ENCODE data around the gene KRI1. TPM values are rescaled to one million over a fixed set of nuclear protein-coding genes. Genes with fewer than 3 reads are reported as not detected.

The KRI1 gene
- total RNA-seq = 5.2 and 14.5 TPM in 2 replicates

DNA sequence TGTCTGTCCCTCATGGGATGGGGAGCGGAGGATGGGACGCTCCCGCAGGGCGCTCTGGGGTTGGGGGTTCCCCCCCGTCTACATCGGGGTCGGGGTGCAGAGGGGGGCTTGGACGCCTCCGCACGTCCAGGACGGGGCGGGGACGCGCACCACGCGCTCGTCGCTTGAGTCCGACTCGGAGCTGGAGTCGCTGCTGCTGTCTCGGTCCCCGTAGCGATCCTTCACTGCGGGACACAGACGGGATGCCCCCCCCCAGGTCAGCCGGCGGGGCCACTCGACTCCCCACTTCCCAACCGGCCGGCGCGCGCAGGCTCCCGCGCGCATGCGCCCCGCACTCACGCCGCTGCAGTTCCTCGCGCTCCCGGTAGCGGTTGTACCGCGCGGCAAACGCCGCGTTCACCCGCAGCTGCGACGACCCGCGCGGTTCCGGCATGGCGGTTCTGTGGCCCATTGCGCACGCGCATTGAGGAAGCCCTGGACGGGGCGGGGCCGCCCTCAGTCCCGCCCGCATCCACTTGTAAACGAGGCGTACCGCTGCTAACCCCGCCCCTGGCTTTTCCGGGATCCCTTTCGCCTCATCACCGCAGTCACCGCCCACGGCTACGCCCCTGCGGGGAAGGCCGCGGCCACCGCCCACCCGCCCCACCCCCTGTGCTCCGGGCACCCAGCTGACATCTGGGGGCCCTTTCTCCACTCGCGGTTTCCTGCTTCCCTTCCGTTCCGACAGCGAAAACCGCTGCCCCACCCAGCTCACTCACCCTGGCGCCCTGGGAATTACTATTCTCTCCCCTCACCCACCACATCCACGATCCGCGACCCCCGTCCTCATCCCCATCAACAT, at the start of gene KRI1:
TSS of gene KRI1 (minus strand) at position 444 of the 841 bp plus-strand sequence. CDS start at position 433, 11 bp downstream.
- peak; percentile 89 for DNase-seq (ENCODE audit: low read depth)

DNA sequence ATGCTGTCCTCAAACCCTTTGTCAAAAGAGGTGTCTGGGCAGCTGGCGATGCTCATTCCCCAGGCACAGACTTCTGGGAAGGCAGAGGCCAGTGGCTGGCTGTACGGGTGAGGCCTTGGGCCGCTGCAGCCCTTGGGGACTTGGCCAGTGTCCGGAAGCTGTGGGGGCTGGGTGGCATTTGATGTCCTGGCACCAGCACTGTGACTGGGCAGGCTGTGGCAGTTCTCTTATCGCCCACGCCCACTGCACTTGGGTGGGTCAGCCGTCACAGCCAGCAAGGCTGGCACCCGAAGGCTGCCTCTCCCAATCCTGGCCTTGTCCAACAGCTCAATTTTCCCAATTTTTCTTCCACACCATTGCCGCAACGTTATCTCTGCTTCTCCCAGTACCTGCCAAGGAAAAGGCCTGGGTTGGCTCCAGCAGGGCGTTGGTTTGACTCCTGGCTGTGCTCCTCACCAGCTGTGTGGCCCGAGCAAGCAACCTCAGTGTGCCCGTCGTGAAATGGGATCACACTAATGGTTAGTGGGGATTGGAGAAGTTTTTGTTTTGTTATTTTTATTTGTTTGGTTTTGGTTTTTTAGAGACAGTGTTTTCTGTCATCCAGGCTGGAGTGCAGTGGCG, 46.8 kb upstream of the KRI1 start:
- no peak for DNase-seq (ENCODE audit: low read depth)

DNA sequence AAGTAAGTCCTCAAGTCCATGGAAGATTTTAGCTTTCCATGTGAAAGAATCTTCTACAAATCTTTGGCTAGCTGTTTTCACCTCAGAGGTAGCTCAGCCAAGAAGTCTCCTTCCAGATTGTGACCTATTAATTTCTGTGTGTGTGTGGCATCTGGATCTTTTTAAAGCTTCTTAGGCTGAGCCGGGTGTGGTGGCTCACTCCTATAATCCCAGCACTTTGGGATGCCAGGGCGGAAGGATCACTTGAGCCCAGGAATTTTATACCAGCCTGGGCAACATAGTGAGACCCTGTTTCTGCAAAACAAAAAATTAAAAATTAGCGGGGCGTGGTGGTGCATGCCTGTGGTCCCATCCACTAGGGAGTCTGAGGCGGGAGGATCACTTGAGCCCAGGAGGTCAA, 46.1 kb upstream of the KRI1 start:
- DNase-seq (ENCODE audit: low read depth) = no peak

DNA sequence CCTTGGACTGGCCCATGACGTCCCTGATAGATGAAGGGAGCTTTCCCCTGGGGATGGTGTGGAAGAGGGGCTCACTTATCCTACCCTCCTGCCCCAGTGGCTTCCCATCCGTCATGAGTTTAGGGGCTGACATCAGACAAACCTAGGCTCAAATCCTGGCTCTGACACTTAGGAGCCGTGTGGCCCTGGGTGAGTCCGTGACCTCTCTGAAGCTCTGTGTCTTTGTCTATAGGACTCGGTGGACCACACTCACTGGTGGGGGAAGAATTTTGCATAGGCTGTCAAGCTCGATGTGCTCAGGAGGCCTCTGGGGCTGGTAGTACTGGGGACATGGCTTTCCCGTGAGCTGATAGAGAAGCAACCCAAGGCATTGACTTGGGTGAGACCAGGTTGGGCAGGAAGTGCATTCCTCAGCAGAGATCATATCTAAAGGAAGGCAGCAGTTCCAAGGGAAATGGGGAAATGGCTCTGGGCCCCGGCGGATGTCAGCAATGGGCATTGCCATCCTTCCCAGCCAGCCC, 38.7 kb upstream of the KRI1 start:
- no peak for DNase-seq (ENCODE audit: low read depth)

DNA sequence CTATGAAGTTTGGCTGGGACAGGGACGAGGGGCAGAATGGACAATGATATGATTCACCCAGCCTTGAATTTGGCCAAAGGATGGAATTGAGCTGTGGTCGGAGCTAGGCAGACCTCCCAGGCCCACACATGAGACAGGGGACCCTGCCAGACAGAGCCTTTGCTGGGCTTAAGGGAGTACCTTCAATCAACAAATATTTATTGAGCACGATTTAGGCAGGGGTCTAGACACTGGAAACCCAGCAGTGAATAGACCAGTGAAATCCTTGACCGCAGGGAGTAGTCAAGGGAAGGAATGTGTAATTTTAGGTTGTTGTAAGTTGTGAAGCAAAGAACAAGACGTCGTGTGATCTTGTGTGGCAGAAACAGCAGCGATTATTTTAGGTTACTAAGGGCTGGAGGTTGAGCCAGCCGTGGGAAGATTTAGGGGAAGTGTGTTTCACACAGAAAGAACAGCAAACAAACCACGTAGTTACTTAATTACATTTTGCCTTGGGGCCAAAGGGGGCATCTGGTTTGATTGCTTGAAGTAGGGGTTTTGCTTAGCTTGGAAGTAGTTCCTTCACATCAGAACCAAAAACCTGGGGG, 38.2 kb upstream of the KRI1 start:
- peak; percentile 48 for DNase-seq (ENCODE audit: low read depth)

DNA sequence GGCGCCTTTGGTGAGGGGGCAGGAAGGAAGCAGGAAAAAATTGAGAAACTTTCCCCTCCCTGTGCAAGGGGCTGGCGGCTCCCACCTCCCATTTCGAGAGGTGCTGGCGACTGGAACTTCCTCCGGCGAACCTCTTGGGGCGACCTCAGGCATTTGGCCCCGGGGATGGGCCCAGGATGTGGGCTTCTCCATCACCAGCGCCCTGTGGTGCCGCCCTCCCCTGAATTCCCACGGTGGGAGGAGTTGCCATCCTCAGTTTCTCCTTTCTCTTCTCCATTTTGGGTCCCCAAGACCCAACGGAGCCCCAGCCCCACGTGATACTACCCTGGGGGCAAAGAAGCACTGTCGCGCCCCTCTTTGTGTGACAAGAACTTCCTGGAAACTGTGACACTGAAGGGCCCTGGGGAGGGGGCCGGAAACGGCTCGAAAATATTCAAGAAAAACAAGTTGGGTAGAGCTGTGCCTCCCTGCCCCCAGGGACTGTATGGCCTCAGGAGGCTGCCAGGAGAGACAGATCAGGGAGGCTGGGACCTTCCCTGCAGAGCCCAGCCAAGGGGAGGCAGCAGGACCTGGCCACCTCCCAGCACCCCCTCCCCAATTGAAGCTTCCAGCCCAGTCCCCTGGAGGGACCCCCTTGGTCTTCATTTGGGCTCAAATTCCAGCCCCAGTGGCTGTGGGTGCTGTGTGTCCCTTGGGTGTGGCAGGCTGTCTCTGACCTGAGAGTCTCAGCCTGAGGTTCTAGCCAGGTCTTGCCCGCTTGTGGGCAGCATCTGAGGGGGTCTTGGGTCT, 37.5 kb upstream of the KRI1 start:
- no peak for DNase-seq (ENCODE audit: low read depth)

DNA sequence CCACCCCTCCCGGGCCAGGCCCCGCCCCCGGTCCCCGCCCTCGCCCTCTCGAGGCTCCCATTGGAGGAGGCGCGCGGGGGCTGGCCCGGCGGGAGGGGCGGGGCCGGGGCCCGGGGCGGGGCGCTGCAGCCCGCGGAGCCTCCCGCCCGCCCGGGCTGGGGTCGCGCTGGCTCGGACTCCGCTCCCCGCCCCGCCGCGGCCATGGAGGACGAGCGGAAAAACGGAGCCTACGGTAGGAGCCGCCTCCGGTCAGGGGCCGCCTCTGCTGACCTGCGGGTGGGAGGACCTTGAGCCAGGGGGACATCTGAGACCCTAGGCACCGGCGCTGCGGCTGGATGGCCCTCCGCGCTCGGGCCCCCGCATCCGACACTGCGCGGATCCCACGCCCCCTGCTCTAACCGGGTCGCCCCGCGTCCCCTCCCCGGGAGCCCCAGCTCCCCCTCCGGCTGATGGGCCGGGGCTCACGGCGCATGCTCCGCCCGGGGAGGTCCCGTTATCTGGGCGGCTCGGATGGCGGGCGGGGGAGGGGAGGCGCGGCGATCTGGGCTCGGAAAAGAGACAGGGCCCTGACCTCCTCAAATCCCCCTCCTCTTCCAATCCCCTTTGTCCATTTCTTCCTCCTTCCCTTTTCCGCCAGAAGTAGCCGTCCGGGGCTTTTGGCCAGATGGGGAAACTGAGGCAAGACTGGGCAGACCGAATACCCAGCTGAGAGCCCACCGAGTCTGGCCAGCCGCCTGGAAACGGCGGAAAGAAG, 36.7 kb upstream of the KRI1 start:
- no peak for DNase-seq (ENCODE audit: low read depth)

DNA sequence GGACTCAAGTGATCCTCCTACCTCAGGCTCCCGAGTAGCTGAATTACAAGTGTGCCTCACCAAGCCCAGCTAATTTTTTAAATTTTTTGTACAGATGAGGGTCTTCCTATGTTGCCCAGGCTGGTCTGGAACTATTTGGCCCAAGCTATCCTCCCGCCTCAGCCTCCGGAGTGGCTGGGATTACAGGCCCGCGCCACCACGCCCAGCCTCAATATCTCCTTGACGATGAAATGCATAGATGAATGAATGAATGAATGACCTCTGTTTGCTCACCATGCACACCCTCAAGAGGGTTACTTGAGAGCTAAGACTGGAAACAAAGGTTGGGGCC, 36.2 kb upstream of the KRI1 start:
- peak; percentile 23 for DNase-seq (ENCODE audit: low read depth)

DNA sequence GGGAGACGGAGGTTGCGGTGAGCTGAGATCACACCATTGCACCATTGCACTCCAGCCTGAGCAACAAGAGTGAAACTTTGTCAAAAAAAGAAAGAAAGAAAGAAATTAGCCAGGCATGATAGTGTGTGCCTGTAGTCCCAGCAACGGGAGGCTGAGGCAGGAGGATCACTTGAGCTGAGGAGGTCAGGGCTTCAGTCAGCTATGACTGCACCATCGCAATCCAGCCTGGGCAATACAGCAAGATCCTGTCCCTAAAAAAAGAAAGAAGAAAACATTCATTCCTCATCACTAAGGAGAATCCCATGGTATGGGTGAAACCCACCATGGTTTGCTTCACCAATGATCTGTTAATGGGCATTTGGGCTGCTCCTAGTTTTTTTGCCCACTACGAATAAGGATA, 34.3 kb upstream of the KRI1 start:
- no peak for DNase-seq (ENCODE audit: low read depth)

DNA sequence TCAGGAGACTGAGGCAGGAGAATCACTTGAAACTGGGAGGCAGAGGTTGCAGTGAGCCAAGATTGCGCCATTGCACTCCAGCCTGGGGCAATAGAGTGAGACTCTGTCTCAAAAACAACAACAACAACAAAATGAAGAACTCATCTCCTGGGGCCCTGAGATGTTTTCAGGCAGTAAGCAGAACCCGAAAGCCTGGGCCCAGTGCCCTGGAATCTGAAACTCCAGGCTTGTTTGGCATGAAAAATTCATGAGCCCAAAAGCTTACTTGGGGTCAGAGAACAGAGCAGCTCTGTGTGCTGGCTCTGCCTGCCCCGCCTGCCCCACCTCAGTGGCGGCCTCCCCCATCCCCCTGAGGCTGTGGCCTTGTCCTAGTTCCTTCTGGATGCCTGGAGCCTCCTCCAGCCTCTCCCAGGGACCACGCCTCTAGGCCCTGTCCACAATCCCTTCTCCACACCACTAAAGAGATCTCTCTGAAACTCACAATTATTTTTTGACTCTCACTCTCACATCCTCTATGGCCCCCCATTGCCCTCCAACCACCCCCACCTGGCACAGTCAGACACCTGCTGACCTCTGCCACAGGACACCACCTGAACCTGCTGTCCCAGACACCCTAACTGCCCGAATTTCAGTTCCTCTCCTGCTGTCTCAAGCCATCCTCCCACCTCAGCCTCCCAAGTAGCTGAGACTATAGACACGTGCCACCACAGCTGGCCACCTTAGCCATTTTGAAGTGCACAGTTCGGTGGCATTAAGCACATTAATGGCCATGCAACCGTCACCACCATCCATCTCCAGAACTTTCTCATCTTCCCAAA, 28.2 kb upstream of the KRI1 start:
- DNase-seq (ENCODE audit: low read depth) = peak; percentile 55

DNA sequence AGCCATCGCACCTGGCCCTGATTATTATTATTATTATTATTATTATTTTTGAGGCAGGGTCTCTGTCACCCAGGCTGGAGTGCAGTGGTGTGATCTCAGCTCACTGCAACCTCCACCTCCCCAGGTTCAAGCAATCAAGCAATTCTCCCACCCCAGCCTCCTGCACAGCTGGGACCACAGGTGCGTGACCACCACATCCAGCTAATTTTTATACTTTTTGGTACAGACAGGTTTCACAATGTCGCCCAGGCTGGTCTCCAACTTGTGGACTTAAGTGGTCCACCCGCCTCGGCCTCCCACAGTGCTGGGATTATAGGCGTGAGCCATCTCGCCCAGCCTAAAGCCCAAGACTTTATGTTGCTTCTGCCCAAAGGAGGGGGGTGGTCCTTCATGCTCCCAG, 27.3 kb upstream of the KRI1 start:
- no peak for DNase-seq (ENCODE audit: low read depth)

DNA sequence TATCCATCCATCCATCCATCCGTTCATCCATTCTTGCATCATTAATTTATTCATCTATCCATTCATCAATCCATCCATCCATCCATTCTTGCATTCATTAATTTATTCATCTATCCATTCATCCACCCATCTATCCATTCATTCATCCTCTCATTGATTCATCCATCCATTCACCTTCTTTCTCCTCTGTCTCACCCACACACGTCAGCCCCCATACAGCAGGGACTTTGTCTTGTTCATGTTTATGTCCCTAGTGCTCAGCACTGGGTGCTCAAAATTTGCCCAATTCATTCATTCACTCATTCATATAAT, 22.0 kb upstream of the KRI1 start:
- DNase-seq (ENCODE audit: low read depth) = no peak

DNA sequence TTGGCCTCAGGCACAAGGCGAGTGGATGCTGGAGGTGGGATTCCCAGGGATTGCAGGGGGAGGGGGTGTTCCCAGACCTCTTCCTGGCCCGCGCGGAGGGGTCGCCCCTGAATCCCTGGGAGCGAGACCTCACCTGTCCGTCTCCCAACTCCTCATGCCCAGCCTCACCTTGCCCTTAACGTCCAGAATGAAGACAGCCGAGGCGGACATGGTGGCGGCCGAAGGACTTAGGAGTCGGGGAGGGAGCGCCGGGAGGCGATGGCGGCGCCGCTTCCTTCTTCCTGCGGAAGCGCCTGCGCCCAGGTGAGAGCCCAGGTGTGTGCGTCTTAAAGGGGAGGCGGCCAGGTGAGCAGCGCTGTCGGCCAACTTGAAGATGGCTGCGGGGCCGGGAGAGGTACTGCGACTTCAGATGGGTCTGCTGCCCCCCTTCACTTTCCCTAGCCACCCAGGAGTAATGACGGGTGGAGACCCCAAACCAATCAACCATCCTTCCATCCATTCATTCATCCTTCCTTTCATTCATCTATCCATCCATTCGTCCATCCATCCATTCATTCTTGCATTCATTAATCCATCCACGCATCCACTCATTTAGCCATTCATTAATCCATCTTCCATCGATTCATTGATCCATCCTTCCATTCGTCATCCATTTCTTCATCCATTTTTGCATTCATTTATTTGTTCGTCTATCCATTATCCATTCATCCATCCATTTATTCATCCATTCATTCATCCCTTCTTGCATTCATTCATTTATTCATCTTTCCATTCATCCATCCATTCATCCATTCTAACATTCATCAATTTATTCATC, 21.4 kb upstream of the KRI1 start, which contains the start of gene AP1M2:
TSS of gene AP1M2 (minus strand) at position 291 of the 817 bp plus-strand sequence. CDS start at position 210, 81 bp downstream.
- no peak for DNase-seq (ENCODE audit: low read depth)

DNA sequence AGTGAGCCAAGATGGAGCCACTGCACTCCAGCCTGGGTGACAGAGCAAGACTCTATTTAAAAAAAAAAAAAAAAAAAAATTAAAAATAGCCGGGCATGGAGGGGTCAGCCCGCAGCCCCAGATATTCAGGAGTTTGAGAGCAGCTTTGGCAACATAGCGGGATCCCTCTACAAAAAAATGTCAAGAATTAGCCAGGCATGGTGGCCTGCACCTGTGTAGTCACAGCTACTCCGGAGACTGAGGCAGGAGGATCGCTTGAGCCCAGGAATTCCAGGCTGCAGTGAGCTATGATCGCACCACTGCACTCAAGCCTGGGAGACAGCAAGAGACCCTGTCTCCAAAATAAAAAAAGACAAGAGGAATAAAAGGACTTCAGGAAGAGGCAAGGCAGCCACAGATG, 20.6 kb upstream of the KRI1 start:
- no peak for DNase-seq (ENCODE audit: low read depth)

DNA sequence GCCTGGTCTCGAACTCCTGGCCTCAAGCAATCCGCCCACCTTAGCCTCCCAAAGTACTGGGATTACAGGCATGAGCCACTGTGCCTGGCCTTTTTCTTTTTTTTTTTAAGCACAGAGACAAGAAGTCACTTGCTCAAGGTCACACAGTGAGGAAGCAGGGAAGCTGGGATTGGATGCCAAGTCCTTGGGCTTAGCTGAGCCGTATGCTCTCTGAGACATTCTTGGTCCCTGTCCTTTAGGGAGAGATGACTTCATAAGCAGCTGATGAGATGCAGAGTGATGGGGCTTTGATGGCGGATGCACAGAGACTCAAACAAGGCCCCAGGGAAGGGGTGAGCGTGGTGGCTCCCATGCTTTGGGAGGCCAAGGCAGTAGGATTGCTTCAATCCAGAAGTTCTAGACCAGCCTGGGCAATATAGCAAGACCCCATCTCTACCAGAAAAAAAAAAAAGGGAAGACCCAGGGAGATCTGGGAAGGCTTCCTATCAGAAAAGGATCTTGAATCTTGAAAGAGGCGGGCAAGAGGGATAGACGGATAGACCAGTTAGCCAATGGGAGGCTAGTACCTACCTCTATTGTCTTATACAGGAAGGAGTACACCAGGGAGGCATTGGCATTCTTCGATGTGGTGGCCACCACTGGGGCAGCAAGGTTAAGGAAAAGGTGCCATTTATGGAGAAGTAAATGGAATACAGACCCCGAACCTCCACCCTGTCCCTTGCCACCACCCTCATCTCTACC, 17.4 kb upstream of the KRI1 start:
- DNase-seq (ENCODE audit: low read depth) = no peak

DNA sequence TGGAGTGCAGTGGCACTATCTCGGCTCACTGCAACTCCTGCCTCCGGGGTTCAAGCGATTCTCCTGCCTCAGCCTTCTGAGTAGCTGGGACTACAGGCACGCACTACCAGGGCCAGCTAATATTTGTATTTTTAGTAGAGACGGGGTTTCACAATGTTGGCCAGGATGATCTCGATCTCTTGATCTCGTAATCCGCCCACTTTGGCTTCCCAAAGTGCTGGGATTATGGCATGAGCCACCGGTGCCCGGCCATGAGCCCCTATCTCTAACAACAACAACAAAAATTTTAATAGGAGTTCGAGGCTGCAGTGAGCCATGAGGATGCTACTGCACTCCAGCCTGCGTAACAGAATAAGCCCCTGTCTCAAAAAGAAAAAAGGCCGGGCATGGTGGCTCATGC, 16.3 kb upstream of the KRI1 start:
- no peak for DNase-seq (ENCODE audit: low read depth)

DNA sequence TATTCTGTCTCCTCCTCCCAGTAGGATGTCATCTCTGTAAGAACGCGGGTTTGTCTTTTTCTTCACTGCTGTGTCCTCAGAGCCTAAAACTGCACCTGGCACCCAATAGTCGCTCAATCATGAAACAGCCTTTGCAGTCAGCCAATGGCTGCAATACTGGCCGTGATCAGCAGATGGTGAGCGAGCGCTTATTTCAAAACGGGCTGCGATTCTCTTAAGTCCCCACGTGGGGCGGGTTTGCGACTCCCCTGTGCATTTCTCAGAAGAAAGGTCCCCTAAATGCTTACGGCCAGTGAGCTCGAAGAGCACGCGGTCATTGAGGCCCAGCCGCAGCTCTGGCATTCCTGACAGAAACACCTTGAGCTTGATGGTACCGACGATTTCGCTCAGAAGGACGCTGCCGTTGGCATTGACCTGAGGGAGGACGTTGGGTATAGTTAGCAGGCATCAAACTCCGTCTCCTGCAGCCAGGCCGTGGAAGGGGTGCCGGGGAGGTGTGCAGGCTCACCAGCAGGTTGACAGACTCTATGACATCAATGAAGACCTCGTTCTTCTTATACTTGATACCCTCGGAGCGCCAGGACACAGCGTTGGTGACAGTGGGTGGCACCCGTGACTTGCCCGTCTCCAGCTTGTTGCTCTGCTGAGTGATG, 15.3 kb upstream of the KRI1 start:
- peak; percentile 83 for DNase-seq (ENCODE audit: low read depth)

DNA sequence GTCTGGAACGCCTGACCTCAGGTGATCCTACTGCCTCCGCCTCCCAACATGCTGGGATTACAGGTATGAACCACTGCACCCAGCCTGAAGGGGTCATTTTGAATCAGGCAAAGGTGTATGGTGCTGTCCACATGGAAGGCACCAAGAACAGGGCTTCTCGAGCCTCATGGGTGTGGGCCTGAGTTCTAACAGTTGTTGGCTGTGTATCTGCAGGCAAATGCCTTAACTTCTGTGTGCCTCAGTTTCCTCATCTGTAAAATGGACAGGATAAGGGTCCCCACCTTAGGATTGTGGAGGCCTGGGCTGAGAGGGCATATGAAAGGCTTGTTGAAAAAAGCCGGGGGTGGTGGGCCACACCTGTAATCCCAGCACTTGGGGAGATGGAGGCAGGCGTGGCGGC, 12.1 kb upstream of the KRI1 start:
- DNase-seq (ENCODE audit: low read depth) = no peak

Measured in renal cortical epithelial cell (primary cell).